CD8-positive, alpha-beta memory T cell (primary cell): ENCODE data around the gene DCDC2B. TPM values are rescaled to one million over a fixed set of nuclear protein-coding genes. Genes with fewer than 3 reads are reported as not detected.

Experiments used
- CTCF ChIA-PET: fragments of 350-600 bp; sonication (Branson Sonifier 250); formaldehyde crosslinking; loops from one replicate; lab custom pipeline; 2021; ENCODE audit warnings: antibody characterized with exemption; lab: Charles Lee
- POLR2A ChIA-PET: fragments of 350-600 bp; sonication (Branson Sonifier 250); formaldehyde crosslinking; loops from one replicate; lab custom pipeline; 2021; ENCODE audit warnings: antibody characterized with exemption; lab: Charles Lee
- DNase-seq, 5 donors: peaks; one replicate each; pipeline versions ENCODE4 v3.0.0 to v3.0.0-alpha.2; 2020 to 2022; ENCODE audit warnings: mixed read lengths in 1 of 5
- H3K27ac ChIP-seq: one replicate; pipeline ENCODE4 v1.7.0; 2013; ENCODE audit warnings: low read depth, mild to moderate bottlenecking, low read length, moderate library complexity
- H3K27me3 ChIP-seq: 2 replicates; pipeline ENCODE4 v1.7.0; 2013; ENCODE audit warnings: low read length, mild to moderate bottlenecking; ENCODE audit not compliant: insufficient read depth, poor library complexity, severe bottlenecking
- H3K36me3 ChIP-seq: 2 replicates; pipeline ENCODE4 v1.7.0; 2013; ENCODE audit warnings: mild to moderate bottlenecking, low read length, moderate library complexity; ENCODE audit not compliant: insufficient read depth
- H3K4me1 ChIP-seq: 2 replicates; pipeline ENCODE4 v1.7.0; 2013; ENCODE audit warnings: mild to moderate bottlenecking, low read length, moderate library complexity; ENCODE audit not compliant: insufficient read depth
- H3K4me3 ChIP-seq: 2 replicates; pipeline ENCODE4 v1.7.0; 2013; ENCODE audit warnings: mild to moderate bottlenecking, low read length
- H3K9me3 ChIP-seq: 2 replicates; pipeline ENCODE4 v1.7.0; 2013; ENCODE audit warnings: mild to moderate bottlenecking, low read length
- H3K27ac Mint-ChIP-seq, 8 donors: one replicate each; pipeline ENCODE4 v1.8.0; 2020 to 2021; ENCODE audit warnings: mixed read lengths in 8 of 8, mild to moderate bottlenecking in 6 of 8, inconsistent platforms in 3 of 8, moderate library complexity in 3 of 8
- H3K27me3 Mint-ChIP-seq, 2 donors: one replicate each; pipeline ENCODE4 v1.8.0; 2020 to 2021; ENCODE audit warnings: mixed read lengths in 2 of 2, mild to moderate bottlenecking in 1 of 2, moderate library complexity in 1 of 2
- H3K36me3 Mint-ChIP-seq, 3 donors: one replicate each; pipeline ENCODE4 v1.8.0; 2020 to 2021; ENCODE audit warnings: mixed read lengths in 3 of 3, inconsistent platforms in 1 of 3, mild to moderate bottlenecking in 1 of 3
- H3K4me1 Mint-ChIP-seq, 3 donors: one replicate each; pipeline ENCODE4 v1.8.0; 2020 to 2021; ENCODE audit warnings: mixed read lengths in 3 of 3, inconsistent platforms in 1 of 3, mild to moderate bottlenecking in 1 of 3
- H3K4me3 Mint-ChIP-seq, 7 donors: one replicate each; pipeline ENCODE4 v1.8.0; 2020 to 2021; ENCODE audit warnings: mixed read lengths in 7 of 7, mild to moderate bottlenecking in 6 of 7, moderate library complexity in 4 of 7, inconsistent platforms in 2 of 7
- H3K9me3 Mint-ChIP-seq, 5 donors: one replicate each; pipeline ENCODE4 v1.8.0; 2020 to 2022; ENCODE audit warnings: mixed read lengths in 5 of 5, mild to moderate bottlenecking in 3 of 5, moderate library complexity in 2 of 5, inconsistent platforms in 1 of 5
- polyA plus RNA-seq: library from polyadenylated mRNA; unstranded; fragments of 300-500 nt; fragmentation: Illumina TruSeq; gene quantifications from one replicate; pipeline ENCODE4 v1.2.3, GENCODE V29; 2021
- total RNA-seq, 2 experiments: library from RNA; stranded (reverse); gene quantifications; one replicate each; pipeline ENCODE4 v1.2.3, GENCODE V29; 2021

Gene DCDC2B
- total and polyA plus RNA-seq, 3 experiments from 2014 or later, result 0.11 to 0.13 TPM; not detected in 1

DNA sequence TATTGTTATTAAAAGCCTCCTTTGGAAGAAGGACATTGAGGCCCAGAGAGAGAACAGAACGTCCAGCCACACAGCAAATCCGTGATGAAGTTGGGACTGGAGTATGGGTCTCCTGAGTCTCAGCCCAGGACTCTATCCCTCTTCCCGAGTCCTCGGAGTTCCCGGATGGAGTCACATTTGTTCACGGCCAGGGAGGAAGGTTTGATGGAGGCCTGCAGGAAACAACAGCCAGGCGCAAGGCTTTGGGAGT lies 29.8 kb upstream of the DCDC2B start:
- Mint-ChIP-seq H3K36me3 (peaks cover 0 to 38% (median 5%) of the 10 kb centered on the region in 3 donors), H3K9me3 (no peaks in the 10 kb centered on the region), H3K4me3 (peak overlapping the region; percentile 86 to 99 (median 91)), H3K27ac (peak overlapping the region; percentile 91 to 98 (median 94)), H3K4me1 (peaks cover 31 to 46% (median 41%) of the 10 kb centered on the region in 3 donors), H3K27me3 (no peaks in the 10 kb centered on the region)
- peak overlapping the region; percentile 74 for H3K4me3 ChIP-seq
- no peaks in the 10 kb centered on the region for H3K36me3 ChIP-seq
- H3K9me3 ChIP-seq, result no peaks in the 10 kb centered on the region
- peaks cover 28% of the 10 kb centered on the region for H3K4me1 ChIP-seq
- peak overlapping the region; percentile 88 for H3K27ac ChIP-seq
- no peak for DNase-seq
- H3K27me3 ChIP-seq, result no peaks in the 10 kb centered on the region
- ChIA-PET POLR2A (interaction anchor here (0.7 to 2.7 kb wide), 11 partner anchors 17 to 215 kb away, joined by 3 to 17 read pairs (median 7); partner anchors contain the start of genes BSDC1, CCDC28B, KPNA6 and MARCKSL1), CTCF (interaction anchor here (0.8 to 1.7 kb wide), 4 partner anchors 9 to 172 kb away, joined by 3 to 4 read pairs (median 3); no protein-coding TSS in a partner anchor)

DNA sequence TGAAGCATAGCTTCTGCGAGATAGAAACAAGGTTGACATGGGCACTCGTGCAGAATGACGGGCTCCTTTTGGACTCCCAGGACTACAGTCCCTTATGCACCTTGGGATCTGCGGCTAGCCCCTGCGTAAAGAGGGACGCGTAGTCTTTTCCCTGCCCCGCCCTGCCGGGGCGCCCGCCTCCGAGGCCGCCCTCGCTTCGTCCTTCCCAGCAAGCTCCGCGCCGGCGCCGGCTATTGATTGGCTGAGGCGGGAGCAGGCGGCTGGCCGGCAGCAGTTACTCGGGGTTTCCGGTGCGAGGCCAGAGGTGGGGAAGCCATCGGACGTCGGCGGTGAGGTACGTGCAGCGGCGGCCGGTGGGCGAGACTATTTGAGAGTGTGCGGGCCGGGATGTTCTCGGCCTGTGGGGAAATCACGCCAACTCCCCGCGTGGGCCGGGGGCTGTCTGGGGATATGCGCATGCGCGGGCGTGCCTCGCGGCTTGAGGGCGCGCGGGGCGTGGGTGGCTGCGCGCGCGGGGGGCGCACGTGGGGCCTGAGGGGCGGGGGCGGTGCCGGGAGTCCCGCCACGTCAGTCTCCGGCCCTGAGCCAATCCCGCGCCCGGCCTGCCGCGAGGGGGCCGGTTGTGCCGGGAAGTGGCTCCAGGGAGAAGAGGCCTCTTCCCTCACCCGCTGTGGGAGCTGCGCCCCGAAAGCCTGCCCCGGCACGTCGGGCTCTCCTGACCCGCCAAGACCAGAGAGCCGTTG lies 29.3 kb upstream of the DCDC2B start, which contains the start of gene TXLNA:
Gene TXLNA, plus strand, starts transcription at position 233 of the 743 bp plus-strand sequence. CDS start 671 bp downstream, outside the sequence.
- Histone ChIP-seq H3K9me3 (no peaks in the 10 kb centered on the region), H3K36me3 (peaks cover under 1% of the 10 kb centered on the region), H3K27me3 (no peaks in the 10 kb centered on the region), H3K4me1 (peaks cover 28% of the 10 kb centered on the region), H3K27ac (peak within 1 kb of the TSS; percentile 88), H3K4me3 (peak within 1 kb of the TSS; percentile 74)
- CTCF ChIA-PET, result interaction anchor here (0.8 to 1.7 kb wide), 6 partner anchors 8 to 171 kb away, joined by 3 to 6 read pairs (median 4); partner anchors contain the start of gene KPNA6
- no peaks in the 10 kb centered on the region for H3K27me3 Mint-ChIP-seq
- POLR2A ChIA-PET, result interaction anchor here (0.7 to 2.7 kb wide), 13 partner anchors 16 to 215 kb away, joined by 3 to 17 read pairs (median 5); partner anchors contain the start of genes BSDC1, CCDC28B, IQCC and KPNA6
- H3K4me3 Mint-ChIP-seq, result peak within 1 kb of the TSS; percentile 86 to 99 (median 91)
- DNase-seq, result peak; percentile 83 to 91 (median 87)
- peak within 1 kb of the TSS; percentile 91 to 98 (median 94) for H3K27ac Mint-ChIP-seq
- no peaks in the 10 kb centered on the region for H3K9me3 Mint-ChIP-seq
- H3K36me3 Mint-ChIP-seq, result peaks cover 0 to 40% (median 7%) of the 10 kb centered on the region in 3 donors
- H3K4me1 Mint-ChIP-seq, result peaks cover 35 to 51% (median 45%) of the 10 kb centered on the region in 3 donors

DNA sequence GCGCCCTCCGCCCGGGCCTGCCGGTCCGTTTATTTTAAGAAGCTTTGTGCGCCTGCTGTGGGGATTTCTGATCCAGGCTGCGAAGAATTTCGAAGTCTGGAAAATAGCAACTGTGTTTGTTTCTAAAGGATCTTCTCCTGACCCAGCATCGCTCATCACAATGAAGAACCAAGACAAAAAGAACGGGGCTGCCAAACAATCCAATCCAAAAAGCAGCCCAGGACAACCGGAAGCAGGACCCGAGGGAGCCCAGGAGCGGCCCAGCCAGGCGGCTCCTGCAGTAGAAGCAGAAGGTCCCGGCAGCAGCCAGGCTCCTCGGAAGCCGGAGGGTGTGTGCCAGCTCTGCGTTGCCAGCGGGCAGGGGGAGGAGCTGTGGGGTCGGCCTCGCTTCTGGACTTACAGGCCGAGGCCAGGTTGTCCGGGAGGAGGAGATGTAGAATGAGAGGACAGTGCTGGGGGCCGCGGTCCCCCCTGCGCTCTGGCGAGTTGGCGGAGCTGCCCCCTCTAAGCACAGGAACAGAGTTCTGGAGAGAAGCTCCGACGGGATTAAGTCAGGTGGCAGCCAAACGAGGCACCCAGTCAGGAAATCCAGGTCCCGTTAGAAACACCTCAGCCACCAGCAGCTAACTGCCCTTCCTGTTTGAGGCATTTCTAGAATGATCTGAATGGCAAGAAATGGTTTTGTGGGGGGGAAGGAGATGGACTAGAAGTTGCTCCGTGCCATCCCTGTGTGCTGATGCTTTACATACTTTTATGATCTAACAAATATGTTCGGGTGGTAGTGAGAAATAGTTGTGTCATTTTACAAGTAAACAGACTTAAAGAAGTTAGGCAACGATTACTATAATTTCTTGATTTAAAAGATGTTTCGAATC lies 28.5 kb upstream of the DCDC2B start:
- CTCF ChIA-PET, result interaction anchor here (1.1 to 1.7 kb wide), 4 partner anchors 7 to 170 kb away, joined by 3 to 6 read pairs (median 4); partner anchors contain the start of gene KPNA6
- Histone ChIP-seq H3K27me3 (no peaks in the 10 kb centered on the region), H3K9me3 (no peaks in the 10 kb centered on the region), H3K36me3 (peaks cover 4% of the 10 kb centered on the region), H3K4me1 (peaks cover 28% of the 10 kb centered on the region), H3K27ac (peak overlapping the region; percentile 88), H3K4me3 (peak overlapping the region; percentile 74)
- peak overlapping the region; percentile 86 to 99 (median 91) for H3K4me3 Mint-ChIP-seq
- H3K4me1 Mint-ChIP-seq, result peaks cover 40 to 56% (median 52%) of the 10 kb centered on the region in 3 donors
- H3K27ac Mint-ChIP-seq, result peak overlapping the region; percentile 84 to 98 (median 92)
- no peaks in the 10 kb centered on the region for H3K27me3 Mint-ChIP-seq
- peaks cover 0 to 41% (median 7%) of the 10 kb centered on the region in 3 donors for H3K36me3 Mint-ChIP-seq
- H3K9me3 Mint-ChIP-seq, result no peaks in the 10 kb centered on the region
- POLR2A ChIA-PET, result interaction anchor here (0.7 to 2.7 kb wide), 8 partner anchors 16 to 214 kb away, joined by 3 to 17 read pairs (median 8); partner anchors contain the start of genes BSDC1, CCDC28B, IQCC and KPNA6
- peak in 3 of 5 donors; percentile 13 for DNase-seq

DNA sequence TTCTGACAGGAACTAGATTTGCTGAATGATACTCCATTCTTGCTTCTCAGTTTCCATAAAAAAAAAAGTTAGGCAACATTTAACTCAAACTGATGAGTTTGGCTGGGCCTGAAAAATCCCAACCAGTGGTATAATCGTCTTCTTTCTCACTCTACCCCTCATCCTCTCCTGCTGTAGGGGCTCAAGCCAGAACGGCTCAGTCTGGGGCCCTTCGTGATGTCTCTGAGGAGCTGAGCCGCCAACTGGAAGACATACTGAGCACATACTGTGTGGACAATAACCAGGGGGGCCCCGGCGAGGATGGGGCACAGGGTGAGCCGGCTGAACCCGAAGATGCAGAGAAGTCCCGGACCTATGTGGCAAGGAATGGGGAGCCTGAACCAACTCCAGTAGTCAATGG lies 27.8 kb upstream of the DCDC2B start:
- no peaks in the 10 kb centered on the region for H3K27me3 Mint-ChIP-seq
- H3K4me3 Mint-ChIP-seq, result peak overlapping the region; percentile 86 to 99 (median 91)
- no peak overlapping the region for H3K4me3 ChIP-seq
- no peaks in the 10 kb centered on the region for H3K27me3 ChIP-seq
- H3K36me3 ChIP-seq, result peaks cover 6% of the 10 kb centered on the region
- H3K27ac ChIP-seq, result peak overlapping the region; percentile 88
- H3K27ac Mint-ChIP-seq, result peak overlapping the region; percentile 31 to 98 (median 92)
- H3K9me3 Mint-ChIP-seq, result no peaks in the 10 kb centered on the region
- H3K9me3 ChIP-seq, result no peaks in the 10 kb centered on the region
- ChIA-PET CTCF (interaction anchor here (1.7 kb wide), 2 partner anchors 73 to 141 kb away, joined by 4 to 6 read pairs; partner anchors contain the start of gene KPNA6), POLR2A (interaction anchor here (1.3 to 2.7 kb wide), 4 partner anchors 24 to 73 kb away, joined by 4 to 17 read pairs (median 9); partner anchors contain the start of genes IQCC and KPNA6)
- DNase-seq, result no peak
- H3K36me3 Mint-ChIP-seq, result peaks cover 2 to 43% (median 8%) of the 10 kb centered on the region in 3 donors
- peaks cover 41 to 60% (median 54%) of the 10 kb centered on the region in 3 donors for H3K4me1 Mint-ChIP-seq
- H3K4me1 ChIP-seq, result peaks cover 28% of the 10 kb centered on the region

DNA sequence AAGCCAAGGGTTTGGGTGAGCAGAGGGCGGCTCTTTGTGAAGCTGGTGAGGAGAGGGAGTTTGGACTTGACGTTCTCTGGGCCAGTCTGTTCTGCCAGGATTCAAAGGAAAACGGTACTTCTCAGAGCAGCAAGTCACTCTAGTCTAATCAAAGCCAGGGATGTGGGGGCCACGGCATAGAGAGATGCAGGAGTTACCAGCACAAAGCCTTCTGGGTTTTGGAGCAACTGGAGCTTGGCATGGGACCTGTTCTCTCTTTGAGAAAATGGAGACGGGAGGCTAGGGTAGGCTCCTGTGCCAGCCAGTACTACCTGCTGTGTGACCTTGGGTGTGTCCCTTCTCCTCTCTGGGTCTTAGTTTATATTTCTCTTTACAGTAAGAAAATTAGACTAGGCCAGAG lies 27.3 kb upstream of the DCDC2B start:
- Histone ChIP-seq H3K36me3 (peaks cover 11% of the 10 kb centered on the region), H3K9me3 (no peaks in the 10 kb centered on the region), H3K4me3 (no peak overlapping the region), H3K27ac (no peak overlapping the region), H3K27me3 (no peaks in the 10 kb centered on the region), H3K4me1 (peaks cover 28% of the 10 kb centered on the region)
- ChIA-PET POLR2A (no interaction called here), CTCF (interaction anchor here (0.7 to 0.8 kb wide), 2 partner anchors 65 to 67 kb away, joined by 3 read pairs; no protein-coding TSS in a partner anchor)
- Mint-ChIP-seq H3K4me3 (peak overlapping the region; percentile 86 to 99 (median 91)), H3K27ac (peak overlapping the region in 6 of 8 donors; percentile 35 to 92 (median 91)), H3K9me3 (no peaks in the 10 kb centered on the region), H3K36me3 (peaks cover 7 to 48% (median 13%) of the 10 kb centered on the region in 3 donors), H3K27me3 (no peaks in the 10 kb centered on the region), H3K4me1 (peaks cover 45 to 65% (median 59%) of the 10 kb centered on the region in 3 donors)
- DNase-seq, result no peak

DNA sequence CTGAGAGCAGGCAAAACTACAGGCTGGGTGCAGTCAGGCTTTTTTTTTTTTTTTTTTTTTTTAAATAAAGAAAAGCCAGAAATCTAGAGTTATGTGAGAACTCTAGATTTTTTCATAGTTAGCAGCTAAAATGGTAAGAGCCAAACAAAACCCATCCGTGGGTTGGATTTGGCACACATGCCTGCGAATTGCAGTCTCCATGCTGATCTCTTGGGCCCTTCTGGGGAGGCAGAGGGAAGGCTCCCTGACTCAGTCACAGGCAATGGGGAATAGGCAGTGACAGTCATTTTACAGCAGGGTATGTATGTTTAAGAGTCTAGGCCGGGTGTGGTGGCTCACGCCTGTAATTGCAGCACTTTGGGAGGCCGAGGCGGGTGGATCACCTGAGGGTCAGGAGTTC lies 26.8 kb upstream of the DCDC2B start:
- Mint-ChIP-seq H3K4me3 (peak overlapping the region in 4 of 7 donors; percentile 42 to 95 (median 75)), H3K27ac (peak overlapping the region in 4 of 8 donors; percentile 11 to 91 (median 54)), H3K36me3 (peaks cover 8 to 50% (median 14%) of the 10 kb centered on the region in 3 donors), H3K4me1 (peaks cover 45 to 66% (median 62%) of the 10 kb centered on the region in 3 donors), H3K9me3 (no peaks in the 10 kb centered on the region), H3K27me3 (no peaks in the 10 kb centered on the region)
- CTCF ChIA-PET, result interaction anchor here (0.7 to 0.8 kb wide), 2 partner anchors 64 to 67 kb away, joined by 3 read pairs; no protein-coding TSS in a partner anchor
- Histone ChIP-seq H3K36me3 (peaks cover 16% of the 10 kb centered on the region), H3K27me3 (no peaks in the 10 kb centered on the region), H3K4me3 (no peak overlapping the region), H3K27ac (no peak overlapping the region), H3K4me1 (peaks cover 28% of the 10 kb centered on the region), H3K9me3 (no peaks in the 10 kb centered on the region)
- POLR2A ChIA-PET, result interaction anchor here (0.7 kb wide), 1 partner anchor 774 kb away, joined by 5 read pairs; no protein-coding TSS in a partner anchor
- DNase-seq, result no peak

DNA sequence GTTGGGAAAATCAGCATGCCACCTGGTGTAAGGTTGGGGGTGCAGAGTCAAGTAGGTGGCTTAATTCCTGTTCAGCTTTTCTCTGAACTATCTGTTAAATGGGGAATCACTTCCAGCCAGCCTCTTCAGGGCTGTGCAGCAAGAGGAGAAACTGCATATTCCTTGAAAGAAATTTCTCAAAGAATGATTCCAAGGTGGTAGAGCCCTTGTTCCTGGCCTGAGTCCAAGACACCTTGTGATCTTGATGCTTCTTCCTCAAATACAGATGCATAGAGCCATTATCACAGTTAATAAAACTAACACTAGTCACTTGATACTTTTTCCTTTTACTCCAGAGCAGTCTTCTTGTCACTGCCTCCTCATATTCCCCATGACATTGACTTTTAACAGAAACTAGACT lies 24.2 kb upstream of the DCDC2B start:
- Mint-ChIP-seq H3K36me3 (peaks cover 8 to 70% (median 24%) of the 10 kb centered on the region in 3 donors), H3K27me3 (no peaks in the 10 kb centered on the region), H3K4me3 (peak overlapping the region in 1 of 7 donors; percentile 18), H3K27ac (peak overlapping the region in 2 of 8 donors; percentile 4 to 17), H3K9me3 (no peaks in the 10 kb centered on the region), H3K4me1 (peaks cover 44 to 59% (median 57%) of the 10 kb centered on the region in 3 donors)
- Histone ChIP-seq H3K27ac (no peak overlapping the region), H3K27me3 (no peaks in the 10 kb centered on the region), H3K36me3 (peaks cover 41% of the 10 kb centered on the region), H3K4me1 (peaks cover 18% of the 10 kb centered on the region), H3K4me3 (no peak overlapping the region), H3K9me3 (no peaks in the 10 kb centered on the region)
- ChIA-PET POLR2A (no interaction called here), CTCF (interaction anchor here (3.4 kb wide), 1 partner anchor 14 kb away, joined by 11 read pairs; the partner anchor contains the start of gene CCDC28B)
- DNase-seq, result no peak
